ENCODE results near the gene STK39. TPM values are rescaled to one million over a fixed set of nuclear protein-coding genes. Genes with fewer than 3 reads are reported as not detected.

STK39 gene
- total and polyA plus RNA-seq, 2 donors (not counting 1 experiment from before 2014, with no cell fraction given): 16.7 to 30.1 TPM

- Histone ChIP-seq H3K4me3 (replicated peaks in 1 of 4; ENCODE audit: control extremely low read depth in 1 of 4, insufficient read depth in 1 of 4, low read depth in 3 of 4, low read length in 4 of 4) (no peak overlapping the region), H2AFZ (ENCODE audit: low read length) (no peak overlapping the region), H3K27me3 (ENCODE audit: control insufficient read depth, insufficient read depth, low read length) (no peaks in the 10 kb centered on the region), H3K36me3 (ENCODE audit: control insufficient read depth, insufficient read depth, low read length) (no peaks in the 10 kb centered on the region), H3K79me2 (ENCODE audit: control insufficient read depth, insufficient read depth, low read length) (no peaks in the 10 kb centered on the region), H3K4me2 (ENCODE audit: extremely low read depth, insufficient read depth, low read length) (no peak overlapping the region), H3K27ac (ENCODE audit: insufficient read depth, low read length) (no peak overlapping the region), H3K4me1 (ENCODE audit: control insufficient read depth, extremely low read depth, insufficient read depth, low read length) (no peaks in the 10 kb centered on the region), H4K20me1 (ENCODE audit: control insufficient read depth, extremely low read depth, insufficient read depth, low read length) (no peaks in the 10 kb centered on the region), H3K9ac (ENCODE audit: insufficient read depth, low read length) (no peak overlapping the region), H3K9me3 (ENCODE audit: control insufficient read depth, insufficient read depth, low read depth, low read length) (no peaks in the 10 kb centered on the region)
- no peak for DNase-seq (ENCODE audit: low read depth in 2 of 2)
- TF ChIP-seq EZH2 (IDR thresholded peaks at IDR 0.05; ENCODE audit: low read length, missing control alignments): no peak
- TF ChIP-seq, protein P1, sequence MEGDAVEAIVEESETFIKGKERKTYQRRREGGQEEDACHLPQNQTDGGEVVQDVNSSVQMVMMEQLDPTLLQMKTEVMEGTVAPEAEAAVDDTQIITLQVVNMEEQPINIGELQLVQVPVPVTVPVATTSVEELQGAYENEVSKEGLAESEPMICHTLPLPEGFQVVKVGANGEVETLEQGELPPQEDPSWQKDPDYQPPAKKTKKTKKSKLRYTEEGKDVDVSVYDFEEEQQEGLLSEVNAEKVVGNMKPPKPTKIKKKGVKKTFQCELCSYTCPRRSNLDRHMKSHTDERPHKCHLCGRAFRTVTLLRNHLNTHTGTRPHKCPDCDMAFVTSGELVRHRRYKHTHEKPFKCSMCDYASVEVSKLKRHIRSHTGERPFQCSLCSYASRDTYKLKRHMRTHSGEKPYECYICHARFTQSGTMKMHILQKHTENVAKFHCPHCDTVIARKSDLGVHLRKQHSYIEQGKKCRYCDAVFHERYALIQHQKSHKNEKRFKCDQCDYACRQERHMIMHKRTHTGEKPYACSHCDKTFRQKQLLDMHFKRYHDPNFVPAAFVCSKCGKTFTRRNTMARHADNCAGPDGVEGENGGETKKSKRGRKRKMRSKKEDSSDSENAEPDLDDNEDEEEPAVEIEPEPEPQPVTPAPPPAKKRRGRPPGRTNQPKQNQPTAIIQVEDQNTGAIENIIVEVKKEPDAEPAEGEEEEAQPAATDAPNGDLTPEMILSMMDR (conservative IDR thresholded peaks at IDR 0.05 in 1 of 2, IDR thresholded peaks at IDR 0.05 in 1 of 2; ENCODE audit: low read depth in 1 of 2, low read length in 2 of 2): no peak
Measured at GRCh38 chr2:168072626-168073303, 174.6 kb downstream of the STK39 start.

DNA sequence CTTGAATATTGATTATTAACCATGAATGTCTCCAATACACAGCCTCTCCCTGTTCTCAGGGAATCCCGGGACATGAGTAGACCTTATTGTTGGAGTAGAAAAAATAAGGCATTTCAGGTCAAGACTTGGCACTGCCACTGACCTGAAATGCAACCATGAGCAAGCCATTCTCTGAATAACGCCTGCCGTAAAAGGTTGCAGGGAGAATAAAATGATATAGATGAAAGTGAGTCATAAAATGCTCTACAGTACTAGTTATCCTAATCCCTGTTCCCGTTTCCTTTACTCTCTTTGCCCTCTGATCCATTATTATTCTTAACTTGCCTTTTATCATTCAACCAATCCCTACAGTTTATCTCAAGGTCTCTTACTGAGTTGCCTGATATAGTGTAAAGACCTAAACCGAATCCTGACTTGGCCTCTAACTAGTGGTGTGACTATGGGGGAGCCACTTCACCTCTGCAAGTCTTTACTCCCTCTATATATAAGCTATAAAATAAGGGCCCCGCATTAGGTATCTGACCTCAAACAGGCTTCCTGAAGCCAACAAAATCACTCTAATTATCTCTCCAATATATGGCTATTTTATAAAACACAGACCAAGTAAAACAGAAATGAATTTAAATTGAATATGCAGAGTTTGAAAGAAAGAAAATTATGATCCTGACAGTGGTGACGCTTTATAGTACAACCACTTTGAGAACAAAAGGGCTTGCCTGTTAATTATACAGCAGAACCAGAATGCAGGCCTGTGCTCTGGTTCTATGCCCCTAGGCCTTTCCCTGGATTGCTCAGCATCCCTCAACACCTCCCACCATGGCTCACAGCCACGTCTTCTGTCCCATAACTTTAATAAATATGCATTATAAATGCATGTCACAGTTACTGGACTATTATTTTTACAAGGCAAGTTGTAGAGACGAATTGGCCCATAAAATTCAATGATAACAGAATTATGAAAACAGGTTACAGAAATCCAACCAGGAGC lies 183.1 kb downstream of the STK39 start:
- H3K4me2 ChIP-seq (ENCODE audit: extremely low read depth, insufficient read depth, low read length): no peak overlapping the region
- no peak for DNase-seq (ENCODE audit: low read depth in 2 of 2)
- H3K79me2 ChIP-seq (ENCODE audit: control insufficient read depth, insufficient read depth, low read length): no peaks in the 10 kb centered on the region
- H3K9ac ChIP-seq (ENCODE audit: insufficient read depth, low read length): no peak overlapping the region
- no peak overlapping the region for H3K27ac ChIP-seq (ENCODE audit: insufficient read depth, low read length)
- no peak overlapping the region for H2AFZ ChIP-seq (ENCODE audit: low read length)
- no peaks in the 10 kb centered on the region for H3K4me1 ChIP-seq (ENCODE audit: control insufficient read depth, extremely low read depth, insufficient read depth, low read length)
- H3K9me3 ChIP-seq (ENCODE audit: control insufficient read depth, insufficient read depth, low read depth, low read length): no peaks in the 10 kb centered on the region
- H3K36me3 ChIP-seq (ENCODE audit: control insufficient read depth, insufficient read depth, low read length): no peaks in the 10 kb centered on the region
- H4K20me1 ChIP-seq (ENCODE audit: control insufficient read depth, extremely low read depth, insufficient read depth, low read length): no peaks in the 10 kb centered on the region
- TF ChIP-seq, protein P1 (conservative IDR thresholded peaks at IDR 0.05 in 1 of 2, IDR thresholded peaks at IDR 0.05 in 1 of 2; ENCODE audit: low read depth in 1 of 2, low read length in 2 of 2): no peak
- no peak for TF ChIP-seq EZH2 (IDR thresholded peaks at IDR 0.05; ENCODE audit: low read length, missing control alignments)
- no peaks in the 10 kb centered on the region for H3K27me3 ChIP-seq (ENCODE audit: control insufficient read depth, insufficient read depth, low read length)
- no peak overlapping the region for H3K4me3 ChIP-seq (replicated peaks in 1 of 4; ENCODE audit: control extremely low read depth in 1 of 4, insufficient read depth in 1 of 4, low read depth in 3 of 4, low read length in 4 of 4)

DNA sequence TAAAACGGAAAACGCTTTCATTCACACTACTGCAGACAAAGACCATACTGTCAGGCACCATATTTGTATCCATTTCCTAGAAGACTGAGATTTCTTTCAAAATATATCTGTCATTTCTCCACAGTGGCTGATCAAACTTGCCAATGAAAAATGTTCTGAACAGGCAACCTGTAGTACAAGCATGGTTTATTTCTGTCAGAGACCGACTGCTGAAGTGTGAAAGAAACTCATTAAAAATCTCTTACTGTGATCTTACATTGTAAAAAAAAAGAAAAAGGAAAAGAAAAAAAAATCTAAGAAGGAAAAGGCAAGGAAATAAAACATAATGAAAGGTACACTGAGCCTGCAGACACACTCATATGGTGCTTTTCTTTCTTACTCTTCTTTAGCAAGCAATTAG lies 184.5 kb downstream of the STK39 start:
- Histone ChIP-seq H3K79me2 (ENCODE audit: control insufficient read depth, insufficient read depth, low read length) (no peaks in the 10 kb centered on the region), H3K27me3 (ENCODE audit: control insufficient read depth, insufficient read depth, low read length) (no peaks in the 10 kb centered on the region), H3K4me3 (replicated peaks in 1 of 4; ENCODE audit: control extremely low read depth in 1 of 4, insufficient read depth in 1 of 4, low read depth in 3 of 4, low read length in 4 of 4) (no peak overlapping the region), H4K20me1 (ENCODE audit: control insufficient read depth, extremely low read depth, insufficient read depth, low read length) (no peaks in the 10 kb centered on the region), H3K4me1 (ENCODE audit: control insufficient read depth, extremely low read depth, insufficient read depth, low read length) (no peaks in the 10 kb centered on the region), H3K4me2 (ENCODE audit: extremely low read depth, insufficient read depth, low read length) (no peak overlapping the region), H2AFZ (ENCODE audit: low read length) (no peak overlapping the region), H3K9ac (ENCODE audit: insufficient read depth, low read length) (no peak overlapping the region), H3K9me3 (ENCODE audit: control insufficient read depth, insufficient read depth, low read depth, low read length) (no peaks in the 10 kb centered on the region), H3K36me3 (ENCODE audit: control insufficient read depth, insufficient read depth, low read length) (peaks cover 2% of the 10 kb centered on the region), H3K27ac (ENCODE audit: insufficient read depth, low read length) (no peak overlapping the region)
- DNase-seq (ENCODE audit: low read depth in 2 of 2): no peak
- TF ChIP-seq, protein P1 (conservative IDR thresholded peaks at IDR 0.05 in 1 of 2, IDR thresholded peaks at IDR 0.05 in 1 of 2; ENCODE audit: low read depth in 1 of 2, low read length in 2 of 2): no peak
- no peak for TF ChIP-seq EZH2 (IDR thresholded peaks at IDR 0.05; ENCODE audit: low read length, missing control alignments)

Data from fibroblast of lung (primary cell).